HCEC 1CT (cell line): Measurements from ENCODE around the gene OTOA.
"Not testable (repeated sequence)": the region's sequence is repeated elsewhere in the genome, so short reads cannot be mapped to it uniquely, and the experiment has no call there.

Experiments used
- DNase-seq: peaks from one replicate; pipeline ENCODE4 v3.0.0-alpha.2; 2017

Gene OTOA

GRCh38 chr16:21642861-21643260, 20.9 kb upstream of the OTOA start:
- no peak for DNase-seq

GRCh38 chr16:21643785-21644184, 20.0 kb upstream of the OTOA start:
- DNase-seq = no peak

- DNase-seq = no peak
These were observed 19.1 kb upstream of the OTOA start for GRCh38 chr16:21644674-21645073.

GRCh38 chr16:21645261-21645721, 18.5 kb upstream of the OTOA start:
- no peak for DNase-seq

GRCh38 chr16:21646091-21646490, 17.7 kb upstream of the OTOA start:
- no peak for DNase-seq

GRCh38 chr16:21646721-21647561, 16.8 kb upstream of the OTOA start:
- no peak for DNase-seq

GRCh38 chr16:21647562-21648164, 16.1 kb upstream of the OTOA start:
- DNase-seq = no peak

- not testable (repeated sequence) for DNase-seq
These were observed 13.9 kb upstream of the OTOA start for GRCh38 chr16:21649826-21650406.

- no peak for DNase-seq
These were observed 13.2 kb upstream of the OTOA start for GRCh38 chr16:21650521-21650920.

GRCh38 chr16:21651515-21651914, 12.3 kb upstream of the OTOA start:
- no peak for DNase-seq

- DNase-seq = no peak
These were observed 11.3 kb upstream of the OTOA start, which contains the start of gene IGSF6 for GRCh38 chr16:21652453-21652852. Gene IGSF6, minus strand, starts transcription at chr16:21652608. Its CDS starts 10 bp downstream, at chr16:21652598.

- no peak for DNase-seq
These were observed 10.2 kb upstream of the OTOA start for GRCh38 chr16:21653571-21653970.

GRCh38 chr16:21654466-21654865, 9.3 kb upstream of the OTOA start:
- DNase-seq = no peak

GRCh38 chr16:21654881-21655280, 8.9 kb upstream of the OTOA start:
- no peak for DNase-seq

- peak; percentile 52 for DNase-seq
These were observed 6.7 kb upstream of the OTOA start for GRCh38 chr16:21656795-21657768.

GRCh38 chr16:21659124-21659523, 4.6 kb upstream of the OTOA start:
- DNase-seq = no peak

GRCh38 chr16:21664801-21665492, 1.2 kb downstream of the OTOA start:
- no peak for DNase-seq

- no peak for DNase-seq
These were observed 3.0 kb downstream of the OTOA start for GRCh38 chr16:21666772-21667171.

- DNase-seq = no peak
These were observed 3.8 kb downstream of the OTOA start for GRCh38 chr16:21667575-21667974.

- DNase-seq = no peak
These were observed 9.7 kb downstream of the OTOA start for GRCh38 chr16:21673469-21673868.

- not testable (repeated sequence) for DNase-seq
These were observed 10.7 kb downstream of the OTOA start for GRCh38 chr16:21674456-21674855.

GRCh38 chr16:21680714-21681113, 16.9 kb downstream of the OTOA start:
- DNase-seq = not testable (repeated sequence)
